Superior temporal gyrus (tissue), 1 donor: ENCODE results near the gene IQCE.

ENCODE experiments used
- DNase-seq: peaks from one replicate; pipeline ENCODE4 v3.0.0-alpha.2; 2016; ENCODE audit errors: extremely low spot score

The IQCE gene

GRCh38 chr7:2558629-2559282 is at the start of gene IQCE:
Gene IQCE (plus strand): TSS chr7:2558979. CDS start chr7:2559182, 203 bp downstream.
- DNase-seq = peak; percentile 84

- no peak for DNase-seq
Measured at GRCh38 chr7:2509298-2509906, 49.4 kb upstream of the IQCE start.

- DNase-seq = no peak
Measured at GRCh38 chr7:2510130-2510776, 48.5 kb upstream of the IQCE start.

GRCh38 chr7:2510909-2511768 is 47.6 kb upstream of the IQCE start:
- DNase-seq = no peak

- no peak for DNase-seq
Measured at GRCh38 chr7:2511769-2512168, 47.0 kb upstream of the IQCE start.

GRCh38 chr7:2512179-2512661 is 46.6 kb upstream of the IQCE start:
- DNase-seq = no peak

GRCh38 chr7:2512713-2513112 is 46.1 kb upstream of the IQCE start:
- DNase-seq = no peak

- no peak for DNase-seq
Measured at GRCh38 chr7:2513702-2514101, 45.1 kb upstream of the IQCE start.

- no peak for DNase-seq
Measured at GRCh38 chr7:2514473-2515423, 44.0 kb upstream of the IQCE start.

GRCh38 chr7:2515424-2516193 is 43.2 kb upstream of the IQCE start:
- DNase-seq = no peak

GRCh38 chr7:2516194-2516555 is 42.6 kb upstream of the IQCE start:
- DNase-seq = no peak

- no peak for DNase-seq
Measured at GRCh38 chr7:2517026-2517425, 41.8 kb upstream of the IQCE start.

GRCh38 chr7:2517678-2518507 is 40.9 kb upstream of the IQCE start:
- no peak for DNase-seq

- no peak for DNase-seq
Measured at GRCh38 chr7:2518737-2519118, 40.1 kb upstream of the IQCE start.

GRCh38 chr7:2519119-2519930 is 39.5 kb upstream of the IQCE start, which contains the start of gene LFNG:
Gene LFNG (plus strand): TSS chr7:2519774. CDS start chr7:2519862, 88 bp downstream.
- peak; percentile 90 for DNase-seq

- DNase-seq = no peak
Measured at GRCh38 chr7:2520131-2520760, 38.5 kb upstream of the IQCE start.

- DNase-seq = no peak
Measured at GRCh38 chr7:2520761-2521290, 38.0 kb upstream of the IQCE start.

GRCh38 chr7:2521341-2521745 is 37.4 kb upstream of the IQCE start:
- no peak for DNase-seq
